Non-pigmented ciliary epithelial cell (primary cell): ENCODE results near the gene COPS9.

Experiments
- DNase-seq: peaks from one replicate; pipeline ENCODE4 v3.0.0-alpha.2; 2010; ENCODE audit warnings: low read depth

The COPS9 gene

DNA sequence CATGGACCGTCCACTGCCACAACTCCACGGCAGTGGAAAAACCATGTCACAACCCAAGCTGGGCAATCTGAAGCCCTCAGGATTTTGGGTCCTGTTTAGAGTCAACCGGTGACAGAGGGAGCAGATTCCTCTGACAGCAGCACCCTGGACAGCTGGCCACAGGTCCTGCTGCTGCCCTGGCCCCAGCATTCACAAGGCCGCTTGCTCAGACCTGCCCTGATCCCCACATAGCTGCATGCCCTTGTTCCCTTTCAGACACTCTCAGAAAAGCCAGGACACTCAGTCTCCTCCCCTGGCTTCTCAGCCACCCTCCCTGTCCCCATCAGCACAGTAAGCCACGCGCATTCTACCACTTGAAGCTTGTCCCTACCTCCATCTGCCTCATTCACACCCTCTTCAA, 1.6 kb downstream of the COPS9 start:
- no peak for DNase-seq

DNA sequence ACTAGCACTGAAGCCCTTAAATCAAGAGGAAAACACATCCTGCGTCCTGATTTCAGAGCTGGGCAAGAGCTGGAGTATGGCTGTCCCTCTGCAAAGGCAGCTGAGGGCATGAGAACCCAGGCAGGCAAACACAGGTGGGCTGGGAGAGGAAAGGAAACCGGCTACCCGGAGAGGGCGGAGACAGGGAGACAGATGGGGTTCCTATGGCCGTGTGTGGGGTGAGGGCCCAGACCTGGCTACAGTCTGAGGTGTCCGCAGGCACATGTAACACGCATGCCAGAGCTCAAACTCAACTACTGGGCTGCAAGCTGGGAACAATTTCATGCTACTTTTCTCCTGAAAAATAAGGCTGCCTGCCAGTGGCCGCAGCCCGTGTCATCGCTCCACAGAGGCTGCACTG, 2.7 kb downstream of the COPS9 start:
- DNase-seq, result no peak

DNA sequence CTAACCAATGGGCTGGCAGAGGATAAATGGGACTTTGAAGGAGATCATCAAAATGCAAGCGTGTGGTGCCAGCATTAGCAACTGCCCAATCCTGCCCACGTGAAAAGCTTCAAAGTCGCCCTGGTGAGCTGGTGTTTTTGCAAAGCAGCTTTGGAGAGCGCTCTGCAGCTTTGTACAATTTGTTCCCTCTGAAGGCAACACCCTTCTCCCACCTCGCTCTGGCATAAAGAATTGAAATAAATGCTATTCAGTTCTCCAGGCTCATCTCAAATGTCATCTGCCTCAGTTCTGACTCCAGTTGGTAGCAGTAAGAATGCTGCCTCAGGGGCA, 3.5 kb downstream of the COPS9 start:
- no peak for DNase-seq

GRCh38 chr2:240131941-240132650, 4.0 kb downstream of the COPS9 start:
- no peak for DNase-seq

GRCh38 chr2:240131296-240131695, 4.8 kb downstream of the COPS9 start:
- no peak for DNase-seq

DNA sequence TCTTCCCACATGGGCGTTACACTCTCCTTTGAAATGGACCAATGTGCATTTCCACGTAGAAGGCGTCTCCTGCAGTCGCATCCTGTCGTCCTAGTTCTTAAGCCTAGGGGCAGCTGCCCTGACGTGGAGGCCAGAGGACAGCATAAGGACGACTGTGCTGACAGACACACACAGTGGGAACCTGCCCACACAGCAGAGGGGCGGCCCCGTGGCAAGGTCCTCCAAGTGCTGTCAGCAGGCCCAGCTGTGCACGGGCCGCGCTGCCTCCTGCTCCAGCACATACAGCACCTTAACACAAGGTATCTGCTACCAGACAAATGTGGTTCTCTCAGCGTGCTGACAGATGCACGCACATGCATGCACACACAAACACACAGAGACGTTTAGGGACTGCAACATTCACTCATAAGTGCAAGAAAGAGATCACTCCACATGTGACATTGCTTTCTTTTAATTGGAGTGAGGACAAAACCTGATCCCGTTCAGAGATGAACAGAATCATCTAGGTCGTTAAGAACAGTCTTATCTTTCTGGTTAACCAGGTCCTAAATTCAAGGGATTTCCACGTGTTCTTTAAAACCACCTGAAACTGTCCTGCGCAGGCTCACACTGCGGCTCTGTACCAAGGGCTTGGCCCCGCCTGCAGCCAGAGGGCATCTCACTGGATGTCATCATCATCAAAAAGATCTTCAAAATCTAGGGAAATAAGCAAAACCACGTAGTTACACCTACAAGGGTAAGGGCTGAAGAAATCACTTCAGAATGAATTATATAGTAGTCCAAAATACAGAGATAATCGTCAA, 5.5 kb downstream of the COPS9 start:
- DNase-seq, result no peak

GRCh38 chr2:240129731-240130392, 6.2 kb downstream of the COPS9 start:
- DNase-seq, result no peak

DNA sequence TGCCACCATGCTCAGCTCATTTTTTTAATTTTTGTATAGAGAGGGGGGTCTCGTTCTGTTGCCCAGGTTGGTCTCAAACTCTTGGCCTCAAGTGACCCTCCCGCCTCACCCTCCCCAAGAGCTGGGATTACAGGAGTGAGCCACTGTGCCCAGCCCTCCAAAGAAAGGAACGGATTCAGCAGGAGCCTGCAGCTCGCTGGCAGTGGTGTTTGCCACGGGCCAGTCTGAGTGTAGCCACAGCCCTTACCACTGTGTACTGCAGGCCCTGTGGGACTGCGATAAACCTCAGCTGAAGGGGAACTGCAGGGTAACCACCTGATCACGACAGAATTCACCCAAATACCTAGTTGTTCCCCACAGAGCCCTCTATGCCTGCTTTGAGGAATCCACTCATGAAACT, 6.8 kb downstream of the COPS9 start:
- no peak for DNase-seq

DNA sequence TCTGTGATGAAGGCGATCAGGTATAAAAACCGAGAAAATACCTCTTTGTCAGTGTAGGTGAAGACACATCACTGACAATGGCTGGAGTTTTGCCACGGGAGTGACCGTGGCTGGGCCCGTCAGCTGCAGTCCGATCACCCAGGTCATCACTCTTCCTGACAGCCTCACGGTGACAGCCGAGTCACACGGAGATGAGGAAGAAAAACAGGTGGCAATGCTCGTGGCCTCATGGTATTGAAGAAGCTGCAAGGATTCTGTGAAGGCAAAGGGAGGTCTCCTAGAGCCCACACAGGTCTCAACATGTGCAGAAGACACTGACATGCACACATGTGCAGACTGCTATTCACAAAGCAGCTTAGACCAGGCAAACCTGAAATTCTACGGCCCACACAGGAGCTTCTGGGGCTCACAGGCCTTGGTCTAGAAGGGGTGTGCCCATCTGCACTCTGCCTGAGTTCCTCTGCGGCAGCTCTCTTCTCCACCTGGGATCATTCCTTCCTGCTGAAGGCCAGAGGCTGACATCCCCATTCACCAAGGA, 7.4 kb downstream of the COPS9 start:
- no peak for DNase-seq

GRCh38 chr2:240127911-240128607, 8.0 kb downstream of the COPS9 start:
- DNase-seq, result no peak

- no peak for DNase-seq
Measured at GRCh38 chr2:240127191-240127750, 8.8 kb downstream of the COPS9 start.

DNA sequence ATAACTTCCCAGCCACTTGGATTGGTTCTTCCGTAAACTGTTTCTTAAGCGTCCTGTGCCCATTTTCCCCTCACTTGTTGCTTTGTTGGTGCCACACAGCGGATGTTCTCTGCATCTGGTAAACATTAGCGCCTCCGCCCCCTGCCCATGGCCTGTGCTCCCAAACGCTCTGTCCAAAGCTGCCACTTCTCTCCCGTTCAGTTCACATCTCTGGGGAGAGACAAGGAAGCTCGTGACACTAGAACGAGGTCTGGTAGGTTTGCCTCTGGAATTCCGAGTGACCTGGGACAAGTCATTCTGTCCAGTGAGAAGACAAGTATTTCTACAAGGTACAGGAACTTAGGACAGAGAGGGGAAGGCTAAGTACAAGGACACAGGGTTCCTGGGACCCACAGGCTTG, 9.4 kb downstream of the COPS9 start:
- no peak for DNase-seq

- DNase-seq, result no peak
Measured at GRCh38 chr2:240125742-240126141, 10.4 kb downstream of the COPS9 start.

- DNase-seq, result no peak
Measured at GRCh38 chr2:240124651-240125030, 11.5 kb downstream of the COPS9 start.

DNA sequence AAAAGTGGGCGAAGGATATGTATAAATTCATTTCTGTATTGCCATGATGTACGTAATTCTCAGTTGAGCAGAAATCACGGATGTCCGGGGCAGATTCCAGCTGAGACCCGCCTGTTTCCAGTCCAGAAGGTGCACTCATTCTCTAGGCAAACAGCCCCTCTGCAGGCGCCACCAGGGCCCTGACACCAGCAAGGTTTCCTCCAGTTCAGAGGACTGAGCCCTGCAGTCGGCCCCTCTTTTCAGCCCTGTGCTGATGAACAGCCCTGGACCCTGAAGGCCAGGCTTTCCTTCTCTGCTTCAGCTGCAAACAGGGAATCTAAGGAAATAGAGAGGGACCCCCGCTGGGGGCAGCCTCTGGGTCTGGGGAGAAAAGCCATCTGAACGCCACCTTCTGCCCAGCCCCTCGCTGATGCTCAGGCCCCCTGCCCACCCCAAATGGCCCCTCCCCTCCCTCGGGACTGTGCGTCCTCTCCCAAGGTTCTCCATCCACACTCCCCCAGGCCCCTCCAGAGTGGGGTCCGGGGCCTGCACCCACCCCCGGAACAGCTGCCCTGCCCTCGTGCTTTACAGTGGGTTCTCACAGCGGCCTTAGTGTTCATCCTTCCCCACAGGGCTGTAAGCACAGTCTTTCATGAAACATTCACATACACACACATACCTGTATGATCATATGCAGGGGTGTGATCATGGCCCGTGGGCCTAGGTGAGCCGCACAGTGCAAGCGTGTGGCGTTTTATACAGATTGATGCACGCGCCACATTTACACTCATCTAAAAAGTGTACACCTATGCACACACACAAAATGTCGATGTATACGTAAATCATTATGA, 12.1 kb downstream of the COPS9 start:
- DNase-seq, result no peak

GRCh38 chr2:240121675-240122074, 14.4 kb downstream of the COPS9 start:
- no peak for DNase-seq

GRCh38 chr2:240121190-240121589, 14.9 kb downstream of the COPS9 start:
- no peak for DNase-seq

DNA sequence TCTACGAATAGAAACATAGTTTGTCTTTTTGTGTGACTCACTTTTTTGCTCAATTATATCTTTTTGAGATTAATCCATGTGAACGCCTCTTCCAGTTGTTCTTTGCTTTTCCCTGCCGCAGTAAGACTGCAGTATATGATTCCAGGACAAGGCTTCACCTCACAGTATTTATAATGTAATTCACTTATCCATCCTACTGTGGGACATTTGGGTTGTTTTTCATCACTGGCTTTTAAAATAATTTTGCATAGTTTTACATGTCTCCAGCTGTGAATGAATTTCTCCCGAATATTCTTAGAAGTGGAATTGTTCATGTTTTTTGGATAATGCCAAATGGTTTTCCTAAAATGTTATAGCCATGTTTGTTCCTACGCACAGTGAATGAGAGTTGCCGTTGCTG, 21.9 kb downstream of the COPS9 start:
- DNase-seq, result no peak

- no peak for DNase-seq
Measured at GRCh38 chr2:240112914-240113690, 23.0 kb downstream of the COPS9 start.

GRCh38 chr2:240111253-240111652, 24.9 kb downstream of the COPS9 start:
- no peak for DNase-seq
